ENCODE data around the gene TDRD9. TPM values are rescaled to one million over a fixed set of nuclear protein-coding genes. Genes with fewer than 3 reads are reported as not detected.

TDRD9 gene
- total and polyA plus RNA-seq, 2 of the 4 experiments (the other 2 are of a cell fraction): 0.07 to 0.18 TPM

DNA sequence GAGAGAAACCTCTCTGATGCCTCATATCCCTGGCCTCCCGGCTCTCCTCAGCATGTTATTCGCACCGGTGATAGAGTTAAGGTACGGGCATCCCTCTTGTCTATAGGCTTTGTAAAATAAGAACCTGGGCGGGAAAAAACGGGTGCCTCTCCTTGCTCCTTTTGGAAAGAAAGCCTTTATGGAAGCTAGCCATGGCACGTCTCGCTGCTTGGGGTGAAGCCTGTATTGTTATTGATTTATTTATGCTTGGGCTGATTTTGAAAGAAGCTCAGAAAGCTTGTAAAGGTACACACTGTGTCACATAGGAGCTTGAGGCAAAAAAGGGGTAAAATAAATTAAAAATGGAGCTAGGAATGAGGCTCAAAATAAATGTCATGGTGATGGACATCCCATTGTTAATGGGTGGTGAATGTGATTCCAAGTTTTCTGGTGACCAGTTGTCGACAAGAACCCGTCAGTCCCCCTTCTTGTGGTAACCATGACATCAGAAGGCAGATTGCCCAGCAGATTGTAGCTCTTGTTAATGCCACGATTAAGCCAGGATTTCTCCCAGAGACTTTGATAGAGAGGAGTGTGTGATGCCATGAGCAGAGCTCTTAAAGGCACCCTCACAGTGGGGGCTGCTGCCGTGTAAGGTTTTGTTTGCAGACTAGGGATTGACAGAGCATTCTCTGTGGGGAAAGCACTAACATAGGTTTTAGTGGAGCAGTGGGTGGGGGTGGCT, 106.9 kb downstream of the TDRD9 start:
- H3K79me1 ChIP-seq (ENCODE audit: low read depth in 1 of 2, low read length in 2 of 2): no peaks in the 10 kb centered on the region
- ChIA-PET CTCF (no interaction called here), POLR2A (ENCODE audit: unreplicated experiment) (no interaction called here)
- H3K23ac ChIP-seq (ENCODE audit: low read depth, low read length): no peak overlapping the region
- no peak overlapping the region for H4K91ac ChIP-seq (ENCODE audit: insufficient read depth, low read depth, low read length)
- H3K27ac ChIP-seq (ENCODE audit: insufficient read depth, low read length): no peak overlapping the region
- WGBS, 2 experiments (ENCODE audit: extremely low coverage in 2 of 2, insufficient read length in 1 of 2): 60% methylated on average over 7 of the region's 12 CpGs; no CpG with 5 or more reads in 1 of the 2 experiments
- no peak overlapping the region for H2AK5ac ChIP-seq (ENCODE audit: low read depth, low read length)
- 0 out of 2 replicates have a peak, but pooled peaks cover 2% of the 10 kb centered on the region for H3K27me3 ChIP-seq (ENCODE audit: control insufficient read depth, insufficient read depth, low read length)
- H3K18ac ChIP-seq (ENCODE audit: low read depth, low read length): no peak overlapping the region
- no TSS peak for BruUV-seq (replicated peaks)
- no peak overlapping the region for H2BK20ac ChIP-seq (ENCODE audit: low read depth, low read length)
- H2BK15ac ChIP-seq (ENCODE audit: low read depth, low read length): no peak overlapping the region
- no peak overlapping the region for H3K4me2 ChIP-seq (ENCODE audit: low read depth, low read length)
- no peak overlapping the region for H2AFZ ChIP-seq (replicated peaks; ENCODE audit: low read length, poor library complexity)
- dilution Hi-C loops (cut with HindIII; ENCODE audit: low sequenced_read_pairs, unreplicated experiment) (no loop called here), intact Hi-C loops (cut with micrococcal nuclease) (no loop called here), in situ Hi-C loops (cut with MboI; ENCODE audit: low sequenced_read_pairs) (no loop called here)
- no peaks in the 10 kb centered on the region for H3K9me3 ChIP-seq (ENCODE audit: control insufficient read depth, insufficient read depth, low read length)
- TF ChIP-seq, protein P1, sequence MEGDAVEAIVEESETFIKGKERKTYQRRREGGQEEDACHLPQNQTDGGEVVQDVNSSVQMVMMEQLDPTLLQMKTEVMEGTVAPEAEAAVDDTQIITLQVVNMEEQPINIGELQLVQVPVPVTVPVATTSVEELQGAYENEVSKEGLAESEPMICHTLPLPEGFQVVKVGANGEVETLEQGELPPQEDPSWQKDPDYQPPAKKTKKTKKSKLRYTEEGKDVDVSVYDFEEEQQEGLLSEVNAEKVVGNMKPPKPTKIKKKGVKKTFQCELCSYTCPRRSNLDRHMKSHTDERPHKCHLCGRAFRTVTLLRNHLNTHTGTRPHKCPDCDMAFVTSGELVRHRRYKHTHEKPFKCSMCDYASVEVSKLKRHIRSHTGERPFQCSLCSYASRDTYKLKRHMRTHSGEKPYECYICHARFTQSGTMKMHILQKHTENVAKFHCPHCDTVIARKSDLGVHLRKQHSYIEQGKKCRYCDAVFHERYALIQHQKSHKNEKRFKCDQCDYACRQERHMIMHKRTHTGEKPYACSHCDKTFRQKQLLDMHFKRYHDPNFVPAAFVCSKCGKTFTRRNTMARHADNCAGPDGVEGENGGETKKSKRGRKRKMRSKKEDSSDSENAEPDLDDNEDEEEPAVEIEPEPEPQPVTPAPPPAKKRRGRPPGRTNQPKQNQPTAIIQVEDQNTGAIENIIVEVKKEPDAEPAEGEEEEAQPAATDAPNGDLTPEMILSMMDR (conservative IDR thresholded peaks at IDR 0.05; ENCODE audit: low read depth, low read length): no peak
- TF ChIP-seq, protein P2, sequence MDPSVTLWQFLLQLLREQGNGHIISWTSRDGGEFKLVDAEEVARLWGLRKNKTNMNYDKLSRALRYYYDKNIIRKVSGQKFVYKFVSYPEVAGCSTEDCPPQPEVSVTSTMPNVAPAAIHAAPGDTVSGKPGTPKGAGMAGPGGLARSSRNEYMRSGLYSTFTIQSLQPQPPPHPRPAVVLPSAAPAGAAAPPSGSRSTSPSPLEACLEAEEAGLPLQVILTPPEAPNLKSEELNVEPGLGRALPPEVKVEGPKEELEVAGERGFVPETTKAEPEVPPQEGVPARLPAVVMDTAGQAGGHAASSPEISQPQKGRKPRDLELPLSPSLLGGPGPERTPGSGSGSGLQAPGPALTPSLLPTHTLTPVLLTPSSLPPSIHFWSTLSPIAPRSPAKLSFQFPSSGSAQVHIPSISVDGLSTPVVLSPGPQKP (IDR thresholded peaks at IDR 0.05; ENCODE audit: borderline replicate concordance, low read depth, low read length): no peak
- TF ChIP-seq CEBPB (IDR thresholded peaks at IDR 0.05; ENCODE audit: low read depth, low read length): no peak
- no peak for TF ChIP-seq RAD21 (IDR thresholded peaks at IDR 0.05; ENCODE audit: low read length)
- no peak for TF ChIP-seq MAFK (IDR thresholded peaks at IDR 0.05; ENCODE audit: low read depth, low read length)
- no peak overlapping the region for H3K4ac ChIP-seq (ENCODE audit: low read depth, low read length)
- ATAC-seq (ENCODE audit: low read depth) (no peak), DNase-seq (no peak)
- H4K8ac ChIP-seq (ENCODE audit: low read depth in 2 of 2, low read length in 2 of 2): no peak overlapping the region
- H3K9me1 ChIP-seq (ENCODE audit: insufficient read depth, low read length): no peaks in the 10 kb centered on the region
- H3K14ac ChIP-seq (replicated peaks; ENCODE audit: low read depth, low read length): no peak overlapping the region
- H4K5ac ChIP-seq (ENCODE audit: low read depth, low read length): no peak overlapping the region
- no peaks in the 10 kb centered on the region for H4K20me1 ChIP-seq (ENCODE audit: insufficient read depth, low read length)
- H3K4me3 ChIP-seq (ENCODE audit: insufficient read depth, low read depth, low read length): no peak overlapping the region
- H3K4me1 ChIP-seq (ENCODE audit: control insufficient read depth, insufficient read depth, low read length): no peaks in the 10 kb centered on the region
- no peaks in the 10 kb centered on the region for H3K36me3 ChIP-seq (ENCODE audit: control insufficient read depth, insufficient read depth, low read length)
- no peak overlapping the region for H2BK5ac ChIP-seq (ENCODE audit: low read depth, low read length, poor library complexity, severe bottlenecking)
- H3K9ac ChIP-seq (ENCODE audit: low read depth, low read length): no peak overlapping the region
- H2AK9ac ChIP-seq (replicated peaks; ENCODE audit: low read depth, low read length, poor library complexity): no peak overlapping the region
- no peak overlapping the region for H2BK120ac ChIP-seq (ENCODE audit: low read depth, low read length)
- H3K56ac ChIP-seq (ENCODE audit: extremely low read depth, insufficient read depth, low read length): no peak overlapping the region

Measured in IMR-90 (cell line).